HL-60 (cell line): Measurements from ENCODE around the gene DHX35.

Experiments
- CTCF ChIP-seq: IDR thresholded peaks from one replicate; pipeline ENCODE4 v1.5.1; 2011; ENCODE audit warnings: low read length, control low read depth, inconsistent platforms; ENCODE audit not compliant: insufficient read depth
- GABPA ChIP-seq: IDR thresholded peaks from 2 replicates; pipeline ENCODE4 v1.6.1; 2012; ENCODE audit warnings: low read depth
- POLR2AphosphoS5 ChIP-seq: IDR thresholded peaks from 2 replicates; pipeline ENCODE4 v1.6.1; 2012; ENCODE audit warnings: low read depth
- REST ChIP-seq: IDR thresholded peaks from 2 replicates; pipeline ENCODE4 v1.6.1; 2012; ENCODE audit warnings: low read depth; ENCODE audit not compliant: insufficient replicate concordance
- SPI1 ChIP-seq: IDR thresholded peaks from 2 replicates; pipeline ENCODE4 v1.6.1; 2012; ENCODE audit warnings: low read depth, mild to moderate bottlenecking, borderline replicate concordance

- TF ChIP-seq CTCF, result no peak
- no peak for TF ChIP-seq GABPA
- no peak for TF ChIP-seq POLR2AphosphoS5
- TF ChIP-seq REST, result no peak
- no peak for TF ChIP-seq SPI1
Measured at GRCh38 chr20:38926934-38927616, 35.1 kb upstream of the DHX35 start.
